GM20431 (cell line): ENCODE data around the gene ADD3.
"Not testable (repeated sequence)": the region's sequence is repeated elsewhere in the genome, so short reads cannot be mapped to it uniquely, and the experiment has no call there.

Experiments
- in situ Hi-C: fragments of 300-500 bp; cut with MseI, MboI; formaldehyde crosslinking; loops from one replicate; pipeline ENCODE4 v1.15.0; 2020; ENCODE audit warnings: low sequenced_read_pairs; ENCODE audit not compliant: unreplicated experiment

The ADD3 gene

DNA sequence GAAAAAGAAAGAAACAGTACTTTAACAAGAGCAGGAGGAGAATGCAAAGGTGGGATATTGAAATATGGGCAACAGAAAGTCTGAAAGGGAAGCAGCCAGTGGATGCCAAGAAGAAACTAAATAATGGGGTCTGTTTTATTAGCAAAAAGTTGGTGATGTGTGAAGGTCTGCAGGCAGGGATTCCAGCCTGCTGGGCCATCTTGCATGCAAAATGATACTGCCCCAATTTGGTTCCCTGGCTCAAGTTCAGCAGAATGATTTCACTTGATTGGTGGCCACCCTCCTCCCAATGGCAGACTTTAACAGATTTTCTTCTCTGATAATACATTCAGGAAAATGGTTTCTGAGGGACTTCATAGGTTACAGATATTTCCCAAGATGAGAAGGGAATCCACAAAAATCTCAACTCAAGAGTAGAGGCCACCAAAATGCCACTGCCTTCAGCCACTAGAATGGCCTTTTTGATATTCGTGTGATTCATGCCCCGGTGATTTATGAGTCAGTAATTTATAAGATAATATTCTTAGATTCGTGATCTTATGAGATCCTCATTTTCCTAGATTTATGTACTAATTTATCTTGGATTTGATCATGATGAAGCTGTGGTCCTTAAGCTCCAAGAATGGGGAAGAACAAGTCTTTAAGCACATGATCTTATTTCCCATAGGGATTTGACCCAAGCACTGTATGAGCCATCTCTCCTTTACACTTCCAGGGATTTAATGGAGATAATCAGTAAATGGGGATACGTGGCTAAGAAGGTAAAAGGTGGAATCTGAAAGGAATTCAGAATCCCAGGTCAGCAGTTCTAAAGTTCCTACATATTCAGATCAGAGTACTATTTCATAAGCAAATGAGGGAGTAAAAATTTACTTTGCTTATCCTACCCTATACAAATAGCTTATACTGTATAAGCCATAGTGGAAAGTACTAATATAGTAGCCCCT lies 32.3 kb upstream of the ADD3 start:
- in situ Hi-C loops: no loop called here

DNA sequence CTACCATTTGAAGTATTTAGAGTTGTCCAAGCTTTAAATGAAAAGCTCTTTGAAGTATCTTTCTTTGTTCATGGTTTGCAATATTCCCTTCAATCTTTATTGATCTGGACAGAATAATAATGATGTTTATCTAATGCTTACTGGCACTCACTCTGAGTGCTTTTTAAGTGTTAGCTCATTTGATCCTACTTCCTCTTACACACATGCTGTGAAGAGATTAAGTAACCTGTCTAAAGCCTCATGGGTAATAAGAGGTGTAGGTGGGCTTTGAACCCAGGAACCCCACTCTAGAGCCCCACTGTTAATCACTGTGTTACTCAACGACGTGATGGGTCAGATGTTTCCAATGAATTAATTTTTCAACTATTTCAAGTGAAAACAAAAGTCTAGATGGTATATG lies 31.1 kb upstream of the ADD3 start:
- in situ Hi-C loops: no loop called here

DNA sequence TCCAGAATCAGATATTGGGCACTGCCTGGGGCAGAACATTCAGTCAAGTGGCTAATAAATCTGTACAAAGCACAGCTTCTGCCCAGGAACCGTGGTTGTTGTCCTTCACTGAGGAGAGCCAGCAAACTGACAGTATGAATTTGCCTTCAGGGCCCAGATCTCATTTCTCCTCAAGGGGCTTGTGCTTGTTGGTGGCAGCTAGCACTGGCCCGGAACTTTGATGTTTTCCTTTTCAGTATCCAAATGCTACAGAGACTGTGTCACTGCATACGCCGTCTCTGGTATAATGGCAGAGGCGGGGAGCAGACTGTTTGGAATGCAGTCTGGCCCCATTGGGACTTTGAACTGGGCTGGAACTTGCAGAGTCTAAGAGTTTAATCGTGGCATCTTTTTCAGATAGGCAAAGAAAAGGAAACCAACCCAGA lies 30.4 kb upstream of the ADD3 start:
- in situ Hi-C loops: no loop called here

DNA sequence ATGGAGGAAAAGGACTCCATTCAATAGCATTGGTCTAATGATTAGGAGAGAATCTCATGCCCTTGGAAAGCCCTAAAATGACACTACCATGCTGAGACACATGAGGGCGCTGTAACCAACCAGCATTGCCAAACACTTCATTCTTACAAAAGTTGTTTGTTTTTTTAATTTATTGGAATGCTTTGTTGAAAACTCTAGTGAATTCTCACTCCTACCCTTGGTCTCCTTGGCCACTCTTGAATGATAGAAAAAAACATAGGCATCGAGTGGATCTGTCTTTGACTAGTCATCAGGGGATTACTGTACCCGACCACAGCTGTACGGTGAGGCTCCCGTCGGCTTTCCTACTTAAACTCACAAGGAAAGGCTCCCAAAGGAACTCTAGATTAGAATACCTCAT lies 29.3 kb upstream of the ADD3 start:
- in situ Hi-C loops: no loop called here

DNA sequence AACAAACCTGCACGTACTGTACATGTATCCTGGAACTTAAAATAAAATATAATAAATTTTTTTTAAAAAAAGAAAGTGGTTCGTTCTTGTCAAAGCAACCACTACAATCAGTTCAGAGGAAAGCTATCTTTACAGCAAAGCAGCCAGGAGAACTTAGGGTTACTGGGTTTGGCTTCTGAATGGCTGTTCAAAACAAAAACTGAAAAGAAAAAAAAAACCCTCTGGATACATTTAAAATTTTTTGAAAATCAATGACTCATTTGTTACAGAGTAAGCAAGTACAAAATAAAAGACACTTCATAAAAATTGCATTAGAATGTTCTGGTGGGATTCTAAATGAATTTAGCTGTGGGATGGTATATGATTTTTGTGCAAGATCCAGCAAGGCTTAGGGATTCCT lies 28.6 kb upstream of the ADD3 start:
- in situ Hi-C loops: no loop called here

DNA sequence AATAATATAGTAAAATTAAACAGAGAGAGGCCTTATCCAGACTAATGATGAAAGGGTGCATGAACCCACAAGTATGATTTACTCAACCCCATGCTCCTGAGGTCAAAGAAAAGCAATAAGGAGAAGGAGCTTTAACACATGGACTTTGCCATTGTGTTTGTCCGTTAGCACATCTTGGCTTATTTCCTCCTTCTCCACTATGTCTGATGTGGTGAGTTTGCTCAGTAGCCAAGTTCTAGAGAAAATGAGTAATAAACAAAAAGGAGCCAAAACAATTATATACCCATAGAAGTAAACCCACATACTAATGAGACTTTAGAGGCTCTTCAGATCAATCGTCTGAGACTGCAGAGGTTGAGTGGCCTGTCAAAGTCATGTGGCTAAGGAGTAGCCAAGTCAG lies 26.1 kb upstream of the ADD3 start:
- in situ Hi-C loops: no loop called here

DNA sequence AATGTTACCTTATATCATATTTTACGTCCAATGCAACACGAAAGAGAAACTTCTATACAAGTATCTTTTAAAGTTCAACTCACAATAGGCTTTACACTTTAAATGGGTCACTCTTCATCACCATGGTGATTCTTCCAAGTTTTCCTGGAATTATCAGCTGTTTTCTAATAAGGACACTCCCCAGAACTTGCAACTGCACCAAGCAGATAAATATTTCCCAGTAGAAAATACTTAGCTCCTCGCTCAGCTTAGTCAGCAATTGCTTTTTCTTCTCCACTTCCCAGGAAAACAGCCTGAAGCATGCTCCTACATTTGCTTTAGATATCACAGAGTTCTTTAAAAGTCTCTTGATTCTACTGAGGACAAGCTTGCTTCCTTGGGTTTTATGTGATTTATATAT lies 25.7 kb upstream of the ADD3 start:
- in situ Hi-C loops: no loop called here

DNA sequence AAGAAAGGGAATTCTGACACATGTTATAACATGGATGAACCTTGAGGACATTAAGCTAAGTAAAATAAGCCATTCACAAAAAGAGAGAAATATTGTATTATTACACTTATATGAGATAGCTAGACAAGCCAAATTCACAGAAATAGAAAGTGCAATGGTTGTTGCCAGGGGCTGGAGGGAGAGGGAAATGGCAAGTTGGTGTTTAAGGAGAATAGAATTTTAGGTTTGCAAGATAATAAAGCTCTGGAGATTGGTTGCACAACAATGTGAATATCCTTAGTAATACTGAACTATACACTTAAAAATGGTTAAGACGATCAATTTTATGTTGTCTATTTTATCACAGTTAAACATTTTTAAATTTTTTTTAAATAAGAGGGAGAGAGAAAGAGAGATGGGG lies 25.0 kb upstream of the ADD3 start:
- in situ Hi-C loops: no loop called here

DNA sequence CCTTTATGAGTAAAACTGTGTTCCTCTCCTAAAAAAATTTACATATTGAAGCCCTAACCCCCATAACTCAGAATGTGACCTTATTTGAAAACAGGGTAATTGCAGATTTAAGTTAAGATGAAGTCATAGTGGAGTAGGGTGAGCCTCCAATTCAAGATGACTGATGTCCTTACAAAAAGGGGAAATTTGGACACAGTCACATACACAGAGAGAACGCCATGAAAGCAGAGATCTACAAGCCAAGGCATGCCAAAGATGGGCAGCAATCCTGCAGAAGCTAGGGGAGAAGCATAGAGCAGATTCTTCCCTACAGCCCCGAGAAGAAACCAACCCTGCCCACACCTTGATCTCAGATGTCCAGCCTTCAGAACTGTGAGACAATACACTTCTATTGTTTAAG lies 23.8 kb upstream of the ADD3 start:
- in situ Hi-C loops: no loop called here

DNA sequence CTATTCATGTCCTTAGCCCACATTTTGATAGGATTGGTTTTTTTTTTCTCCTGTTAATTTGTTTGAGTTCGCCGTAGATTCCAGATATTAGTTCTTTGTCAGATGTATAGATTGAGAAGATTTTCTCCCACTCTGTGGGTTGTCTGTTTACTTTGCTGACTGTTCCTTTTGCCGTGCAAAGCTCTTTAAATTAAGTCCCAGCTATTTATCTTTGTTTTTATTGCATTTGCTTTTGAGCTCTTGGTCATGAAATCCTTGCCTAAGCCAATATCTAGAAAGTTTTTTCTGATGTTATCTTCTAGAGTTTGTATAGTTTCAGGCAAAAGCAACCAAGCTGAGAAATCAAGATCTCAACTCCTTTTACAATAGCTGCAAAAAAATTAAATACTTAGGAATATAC lies 22.0 kb upstream of the ADD3 start:
- in situ Hi-C loops: not testable (repeated sequence)

DNA sequence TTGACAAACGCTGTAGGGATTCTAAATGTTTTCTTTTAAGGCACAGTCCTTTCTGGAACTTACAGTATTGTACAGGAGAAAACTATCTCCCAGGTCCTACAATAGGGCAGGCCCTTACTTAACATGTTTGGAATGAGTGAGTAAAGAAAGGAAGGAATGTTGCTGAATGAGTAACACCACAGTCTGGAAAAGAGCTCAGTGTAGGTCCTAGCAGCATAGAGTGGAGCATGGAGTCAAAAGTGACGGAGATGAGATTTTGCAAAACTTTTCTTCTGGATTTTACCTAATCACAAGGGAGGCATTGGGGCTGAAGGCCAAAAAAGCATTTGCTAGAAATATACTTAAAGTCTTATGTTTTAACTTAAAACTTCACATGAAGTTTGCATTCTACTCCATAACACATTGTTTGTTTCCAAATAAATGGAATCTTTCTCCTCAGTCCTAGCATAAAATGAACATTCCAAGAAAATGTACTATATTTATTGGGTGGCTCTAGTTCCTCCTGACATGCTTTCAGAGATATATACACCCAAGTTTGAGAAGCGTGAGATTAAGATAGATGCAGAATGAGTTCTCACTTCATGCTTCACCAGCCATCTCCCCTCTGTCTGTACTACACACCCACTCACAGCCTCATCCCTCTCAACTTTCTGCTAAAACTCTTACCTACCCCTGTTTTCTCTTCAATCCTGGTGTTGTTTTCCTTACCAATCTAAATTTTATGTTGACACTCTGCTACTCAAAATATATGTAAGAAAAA lies 20.2 kb upstream of the ADD3 start:
- in situ Hi-C loops: no loop called here

DNA sequence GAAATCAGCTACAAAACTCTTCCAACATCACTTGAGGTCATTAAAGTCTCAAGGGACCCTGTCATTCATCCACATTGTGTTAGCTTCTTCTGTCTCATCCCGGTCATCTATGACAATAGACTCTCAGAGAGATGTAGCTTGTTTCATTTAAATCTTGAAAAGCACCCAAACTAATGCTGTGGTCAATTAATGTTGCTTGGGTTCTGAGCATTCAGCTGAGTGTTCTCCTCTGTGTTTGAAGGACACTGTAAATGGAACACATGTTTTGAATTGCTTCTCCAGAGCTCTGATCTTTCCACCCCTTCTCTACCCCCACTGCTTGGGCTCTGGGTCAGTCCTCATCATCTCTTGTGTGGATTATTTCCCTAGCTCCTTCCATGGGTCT lies 19.6 kb upstream of the ADD3 start:
- in situ Hi-C loops: no loop called here

DNA sequence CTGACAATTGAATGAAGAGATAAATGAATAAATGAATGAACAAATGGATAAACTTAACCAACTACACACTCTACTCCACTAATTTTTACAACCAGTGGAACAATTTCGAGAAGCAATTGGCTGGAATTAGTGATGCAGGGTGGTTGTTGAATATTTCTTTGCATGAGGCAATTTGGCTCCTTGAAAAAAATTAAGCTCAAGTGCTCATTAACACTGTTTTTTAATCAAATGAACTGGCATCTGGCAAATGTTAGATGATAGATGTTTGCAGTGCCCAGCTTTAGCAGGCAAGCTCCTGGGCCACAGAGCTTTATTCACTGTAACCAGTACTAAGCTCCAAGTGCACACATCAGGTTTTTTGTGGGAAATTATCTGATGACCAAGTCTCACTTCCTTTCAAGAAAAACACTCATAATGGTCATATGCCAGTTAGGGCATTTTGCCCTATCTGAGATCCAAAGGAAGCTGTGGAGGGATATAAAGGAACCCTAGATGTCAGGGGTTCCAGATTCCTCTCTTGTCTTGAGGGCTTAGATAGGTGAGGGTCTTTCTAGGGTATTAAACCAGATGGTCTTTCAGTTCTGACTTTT lies 16.4 kb upstream of the ADD3 start:
- in situ Hi-C loops: no loop called here

DNA sequence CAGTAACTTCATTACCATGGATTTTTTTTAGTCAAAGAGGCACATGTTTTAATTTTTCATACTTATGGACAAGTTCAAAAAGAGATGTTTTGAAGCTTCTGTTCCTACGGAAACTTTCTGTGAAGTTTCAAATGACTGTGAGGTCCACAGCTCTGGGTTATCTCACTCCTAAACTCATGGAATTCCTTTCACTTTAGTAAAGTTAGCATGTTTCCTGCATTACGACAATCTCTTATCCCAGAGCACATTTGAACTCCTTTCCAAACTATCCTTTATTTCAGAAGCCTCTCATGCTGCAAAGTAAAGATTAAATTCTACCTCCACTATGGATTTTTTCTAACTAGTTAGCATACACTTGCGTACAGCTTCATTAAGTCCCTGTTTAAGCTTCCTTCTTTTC lies 15.3 kb upstream of the ADD3 start:
- in situ Hi-C loops: no loop called here

DNA sequence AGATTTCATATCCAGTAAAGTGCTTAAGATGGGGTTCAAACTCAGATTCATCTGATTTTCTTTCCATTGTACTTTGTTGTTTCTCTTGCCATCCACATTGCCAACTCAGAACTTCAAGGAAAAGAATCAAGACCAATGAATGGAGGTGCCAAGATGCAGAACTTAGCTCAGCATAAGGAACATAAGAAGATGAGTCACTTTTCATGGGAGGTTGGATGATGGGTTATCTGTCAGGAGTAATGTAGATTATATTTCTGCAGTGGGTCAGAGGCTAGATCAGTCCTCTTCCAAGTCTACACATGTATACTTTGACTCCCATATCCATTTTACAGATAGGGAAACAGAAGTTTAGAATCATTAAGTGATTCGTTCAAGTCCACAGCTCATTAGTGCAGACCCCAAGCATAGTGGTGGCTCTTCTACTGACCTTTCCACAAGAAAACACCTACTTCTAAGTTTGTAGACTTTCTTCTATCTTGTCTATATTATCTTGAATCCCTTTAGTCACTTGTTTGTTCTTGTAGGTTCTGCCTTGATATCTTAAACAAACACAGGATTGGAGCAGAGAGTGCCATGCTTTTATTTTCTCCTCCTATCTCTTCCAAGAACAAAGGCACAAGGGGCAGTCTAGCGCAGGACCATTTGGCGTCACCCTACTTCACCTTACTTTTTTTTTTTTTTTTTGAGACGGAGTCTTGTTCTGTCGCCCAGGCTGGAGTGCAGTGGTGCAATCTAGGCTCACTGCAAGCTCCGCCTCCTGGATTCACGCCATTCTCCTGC lies 14.0 kb upstream of the ADD3 start:
- in situ Hi-C loops: no loop called here

DNA sequence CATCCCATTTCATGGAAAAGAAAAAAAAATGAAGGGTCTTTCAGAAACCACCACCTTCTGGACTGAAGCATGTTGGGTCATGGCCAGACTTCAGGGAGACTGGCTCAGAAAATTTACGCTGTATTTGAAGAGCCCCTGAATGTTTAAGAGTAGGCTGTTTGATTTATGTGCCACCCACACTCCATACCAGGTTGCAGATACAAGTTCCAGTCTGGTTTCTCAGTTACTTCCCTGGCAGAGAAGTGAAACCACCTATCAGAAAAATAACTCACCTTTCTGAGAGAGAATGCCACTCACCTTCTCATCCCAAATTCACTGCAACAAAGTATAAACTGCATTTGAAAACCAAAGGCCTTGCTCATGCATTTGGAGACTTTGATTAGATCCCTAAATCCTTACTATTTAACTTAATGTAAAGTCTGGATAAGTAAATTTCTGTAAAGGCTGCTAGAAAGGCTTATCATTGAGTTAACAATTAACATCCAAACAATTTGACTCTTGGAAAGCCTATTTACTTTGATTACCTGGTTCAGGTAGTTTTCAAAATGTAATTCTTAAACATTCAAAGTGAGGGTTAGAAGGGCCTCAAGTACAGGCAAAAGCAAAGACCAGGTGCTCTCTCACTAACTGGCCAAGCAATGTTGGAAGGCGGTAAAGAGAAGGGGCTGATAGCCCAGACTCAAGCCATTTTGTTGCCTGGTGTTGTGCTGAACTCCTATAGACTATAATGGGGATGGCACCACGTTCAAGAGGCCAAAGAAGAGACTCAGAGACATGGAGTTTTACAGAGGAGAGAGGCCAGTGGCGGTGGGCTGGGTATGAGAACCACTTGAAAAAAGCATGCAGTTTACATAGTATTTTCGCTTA lies 12.8 kb upstream of the ADD3 start:
- in situ Hi-C loops: no loop called here

DNA sequence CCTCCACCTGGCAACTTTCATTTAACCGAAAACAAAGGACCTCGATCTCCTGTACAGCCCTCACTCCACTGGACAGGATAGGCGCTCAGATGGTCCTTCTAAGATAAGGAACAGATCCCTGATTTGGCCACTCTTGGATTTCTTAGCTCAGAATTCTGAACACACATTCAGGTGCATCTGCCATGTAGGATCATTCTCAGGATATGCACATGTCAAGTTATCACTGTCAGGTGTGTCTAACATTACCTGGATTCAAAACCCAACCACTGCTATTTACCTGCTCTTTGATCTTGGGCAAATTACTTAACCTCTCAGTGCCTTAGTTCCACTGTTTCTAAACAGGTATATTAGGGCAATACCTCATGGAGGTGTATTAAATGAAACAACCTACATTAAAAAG lies 12.2 kb upstream of the ADD3 start:
- in situ Hi-C loops: no loop called here

DNA sequence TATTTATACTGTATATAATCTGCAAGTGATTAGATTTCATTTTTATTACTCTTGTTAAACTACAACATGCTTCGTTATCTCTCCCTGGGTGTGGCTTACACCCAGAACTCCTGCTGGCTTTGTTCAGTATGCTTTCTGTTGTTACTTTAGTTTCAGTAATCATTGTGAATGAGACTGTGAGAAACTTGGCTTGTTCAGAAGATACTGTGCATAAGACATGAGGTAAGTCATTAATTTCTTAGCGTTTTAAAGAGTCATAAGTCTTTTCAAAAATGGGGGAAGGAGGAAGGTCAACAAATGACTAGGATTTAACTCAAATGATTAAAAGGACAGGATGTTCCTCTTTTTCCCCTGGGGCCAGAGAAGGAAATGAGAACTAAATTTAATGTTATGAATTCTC lies 11.6 kb upstream of the ADD3 start:
- in situ Hi-C loops: no loop called here

DNA sequence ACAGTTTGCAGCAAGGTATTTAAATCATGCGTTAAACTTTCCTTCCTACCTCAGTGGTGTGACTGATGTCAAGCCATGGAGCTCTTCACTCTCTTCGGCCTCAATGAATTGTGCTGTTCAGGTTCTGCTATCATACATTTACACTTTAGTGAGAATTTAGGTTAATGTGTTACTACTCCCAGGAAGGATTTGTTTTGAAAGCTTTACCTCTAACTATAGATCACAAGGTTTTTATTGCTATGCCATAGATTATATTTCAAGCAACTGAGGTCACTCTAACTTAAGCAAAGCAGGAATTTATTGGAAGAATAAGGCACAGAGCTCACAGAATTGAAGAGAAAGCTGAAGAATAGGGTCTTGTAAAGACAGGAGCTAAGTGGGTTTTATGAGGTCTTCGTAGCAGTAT lies 11.0 kb upstream of the ADD3 start:
- in situ Hi-C loops: no loop called here
